GOT3 (cell line): Measurements from ENCODE around the gene MRPL33.

Experiments
- DNase-seq: peaks from one replicate; lab custom pipeline; 2025; ENCODE audit warnings: mixed read lengths; lab: John Stamatoyannopoulos, UW

MRPL33 gene

GRCh38 chr2:27771548-27772335 is at the start of gene MRPL33:
Gene MRPL33 (plus strand): TSS chr2:27771719. CDS start chr2:27771778, 59 bp downstream.
- peak; percentile 62 for DNase-seq

DNA sequence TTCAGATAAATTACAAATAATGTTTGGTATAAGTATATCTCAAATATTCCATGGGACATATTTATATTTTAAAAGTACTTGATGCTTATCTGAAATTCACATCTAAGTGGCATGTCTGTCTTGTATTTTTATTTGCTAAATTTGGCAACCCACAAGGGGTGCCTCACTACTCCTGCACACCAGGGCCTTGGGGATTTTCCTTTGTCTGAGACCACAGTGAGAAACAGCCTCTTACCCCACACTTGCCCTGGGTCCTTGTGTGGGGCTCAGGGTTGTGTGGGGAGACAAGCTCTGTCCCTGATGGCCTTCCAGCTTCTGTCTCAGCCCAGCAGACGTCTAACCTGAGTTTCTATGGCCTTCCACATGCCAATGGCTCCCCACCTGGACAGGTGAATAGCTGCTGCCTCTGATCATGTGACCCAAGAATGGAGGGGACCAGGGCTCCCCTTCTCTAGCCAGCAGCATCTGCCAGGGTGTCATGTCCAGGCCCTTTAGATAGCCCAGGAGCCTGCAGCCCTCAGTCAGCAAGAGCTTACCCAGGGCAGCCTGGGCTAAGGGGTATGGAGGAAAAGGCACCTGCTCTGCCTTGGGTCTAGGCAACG is 49.5 kb upstream of the MRPL33 start:
- DNase-seq, result no peak

DNA sequence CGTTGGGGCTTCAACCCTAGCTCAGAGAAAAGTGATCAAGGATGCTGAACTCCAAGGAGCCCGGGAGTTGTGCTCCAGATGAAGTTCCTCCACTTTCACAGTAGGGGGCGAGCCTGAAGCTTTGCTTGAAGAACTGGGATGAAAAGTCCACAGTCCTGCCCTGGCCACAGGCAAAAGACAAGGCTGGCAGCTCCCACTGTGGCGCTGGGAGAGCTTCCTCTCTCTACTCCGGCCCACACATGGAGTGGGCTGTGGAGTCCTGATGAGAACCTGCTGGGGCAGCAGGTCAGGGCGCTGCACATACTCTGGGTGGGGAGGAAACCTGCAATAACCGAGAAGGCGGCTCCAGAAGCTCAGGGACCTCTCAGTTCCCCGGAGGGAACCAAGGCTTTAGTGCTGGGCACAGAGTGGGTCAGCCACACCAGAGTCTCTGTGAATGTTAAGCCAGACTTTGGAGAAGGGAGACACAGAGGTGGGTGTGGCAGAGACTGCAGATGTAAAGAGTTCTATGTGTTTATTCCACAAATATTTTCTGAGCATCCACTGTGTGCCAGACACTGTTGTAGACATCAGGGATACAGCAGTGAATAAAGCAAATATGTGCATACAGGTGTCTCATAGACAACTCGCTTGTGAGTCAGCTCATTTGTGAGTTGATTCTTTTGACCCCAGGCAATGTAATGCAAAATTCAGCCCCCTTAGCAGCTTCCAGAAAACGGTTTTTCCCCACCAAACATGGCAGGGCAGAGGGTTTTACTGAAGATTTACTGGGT is 48.0 kb upstream of the MRPL33 start:
- no peak for DNase-seq

- no peak for DNase-seq
Measured at GRCh38 chr2:27724191-27724590, 47.3 kb upstream of the MRPL33 start.

DNA sequence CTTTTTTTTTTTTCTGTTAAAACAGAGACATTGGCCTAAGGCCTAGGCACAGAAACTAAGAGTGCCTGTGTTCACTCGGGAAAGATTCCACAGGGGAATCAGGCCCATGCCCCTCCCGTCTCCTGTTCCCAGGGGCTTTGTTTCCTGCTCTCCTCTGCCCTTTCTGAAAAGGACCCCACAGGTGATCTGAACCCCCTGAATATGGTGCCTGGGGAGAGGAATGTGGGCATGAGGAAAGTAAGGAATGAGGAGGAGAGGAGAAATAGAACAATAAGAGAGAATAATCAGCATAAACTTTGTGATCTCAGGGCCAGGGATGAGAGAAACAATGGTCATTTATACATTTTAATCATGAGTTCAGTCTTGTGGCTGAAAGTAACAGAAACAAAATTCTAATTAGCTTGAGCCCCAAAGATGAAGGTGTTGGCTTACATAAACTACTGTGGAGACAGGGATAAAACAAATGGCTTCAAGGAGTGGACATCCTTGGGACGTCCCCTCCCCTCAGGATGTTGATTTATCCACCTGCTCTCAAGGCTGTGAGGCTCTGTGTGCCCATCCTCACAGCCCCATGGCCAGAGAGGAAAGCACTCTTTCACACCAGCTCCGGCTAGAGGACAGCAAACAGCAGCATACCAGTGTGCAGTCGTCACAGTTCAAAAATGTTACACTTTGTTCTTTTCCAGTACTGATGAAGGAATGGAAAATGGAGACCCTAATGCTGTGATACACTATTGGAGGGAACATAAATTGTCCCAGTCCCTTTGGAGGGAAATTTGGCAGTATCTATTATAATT is 46.4 kb upstream of the MRPL33 start:
- no peak for DNase-seq

GRCh38 chr2:27727257-27727656 is 44.3 kb upstream of the MRPL33 start:
- no peak for DNase-seq

- DNase-seq, result no peak
Measured at GRCh38 chr2:27728081-27728858, 43.2 kb upstream of the MRPL33 start.

- DNase-seq, result no peak
Measured at GRCh38 chr2:27729198-27729597, 42.3 kb upstream of the MRPL33 start.

GRCh38 chr2:27729614-27730013 is 41.9 kb upstream of the MRPL33 start:
- DNase-seq, result no peak

GRCh38 chr2:27730261-27730662 is 41.3 kb upstream of the MRPL33 start:
- no peak for DNase-seq

GRCh38 chr2:27730980-27731691 is 40.4 kb upstream of the MRPL33 start:
- DNase-seq, result no peak

GRCh38 chr2:27734305-27734704 is 37.2 kb upstream of the MRPL33 start:
- DNase-seq, result no peak

DNA sequence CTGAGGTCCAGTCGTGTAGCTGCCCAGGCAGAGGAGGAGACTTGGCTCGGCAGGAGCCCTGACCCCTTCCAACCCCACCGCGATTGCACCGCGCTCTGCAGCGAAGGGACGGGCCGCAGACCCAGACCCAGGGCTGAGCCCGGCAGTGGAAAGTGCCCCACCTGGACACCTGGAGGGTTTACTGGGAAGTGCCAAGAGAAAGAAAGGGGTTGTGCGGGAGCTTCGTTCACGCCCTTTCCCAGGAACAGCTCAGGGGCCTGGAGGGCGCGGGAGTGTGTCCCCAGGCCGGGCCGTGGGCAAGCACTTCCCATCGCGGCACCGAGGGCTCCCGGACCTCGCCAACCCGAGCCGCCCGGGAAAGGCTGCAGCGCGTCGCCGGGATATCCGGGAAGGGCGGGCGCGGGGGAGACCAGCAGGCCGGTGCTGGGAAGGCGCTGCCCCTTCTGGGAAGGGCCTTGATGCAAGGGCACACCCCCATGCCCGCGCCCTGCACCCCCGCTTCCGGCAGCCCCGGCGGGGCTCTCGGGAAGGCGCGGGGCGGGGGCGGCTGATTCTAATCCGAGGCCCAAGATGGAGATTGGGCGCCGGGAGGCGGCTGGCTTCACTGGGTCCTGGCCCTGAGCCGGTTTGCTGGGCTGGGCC is 36.1 kb upstream of the MRPL33 start:
- peak; percentile 43 for DNase-seq

DNA sequence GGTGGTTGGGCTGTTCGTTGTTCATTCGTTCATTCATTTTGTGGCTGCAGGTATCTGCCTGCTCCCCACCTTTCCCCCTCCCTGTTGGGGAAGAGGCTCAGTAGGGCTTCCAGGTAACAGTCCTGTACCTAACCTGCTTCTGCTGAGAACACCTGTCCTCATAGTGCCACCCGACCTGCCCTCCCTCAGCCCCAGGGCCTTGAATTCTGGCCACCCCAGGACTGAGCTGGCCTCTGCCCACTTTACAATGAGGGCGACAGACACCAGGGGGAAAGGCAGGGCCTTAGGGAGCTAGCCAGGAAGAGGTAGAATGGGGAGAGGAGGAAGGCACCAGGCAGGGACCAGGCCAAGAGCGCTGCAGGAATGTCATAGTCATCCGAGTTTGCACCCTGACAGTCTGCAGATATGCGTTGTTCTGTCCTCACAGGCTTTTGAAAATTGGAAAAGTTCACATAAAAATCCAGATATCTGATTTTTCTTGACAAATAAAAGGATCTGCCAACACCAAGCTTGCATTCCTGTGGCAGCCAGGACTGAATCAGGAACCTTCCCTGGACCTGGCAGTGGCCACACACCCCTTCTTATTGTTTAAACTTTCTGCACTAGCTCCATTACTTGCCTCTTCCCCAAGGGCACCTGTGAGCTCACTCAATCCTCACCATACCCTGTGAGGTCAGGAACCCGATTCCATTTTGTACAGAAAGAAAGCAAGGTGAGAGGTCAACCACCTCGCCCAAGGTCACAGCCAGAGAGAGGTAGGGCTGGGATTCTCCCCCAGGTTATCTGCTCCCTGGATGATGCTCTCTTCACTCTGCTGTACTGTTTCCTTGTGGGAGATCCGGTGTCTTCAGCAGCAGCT is 35.3 kb upstream of the MRPL33 start:
- no peak for DNase-seq

- DNase-seq, result no peak
Measured at GRCh38 chr2:27736890-27737204, 34.7 kb upstream of the MRPL33 start.

DNA sequence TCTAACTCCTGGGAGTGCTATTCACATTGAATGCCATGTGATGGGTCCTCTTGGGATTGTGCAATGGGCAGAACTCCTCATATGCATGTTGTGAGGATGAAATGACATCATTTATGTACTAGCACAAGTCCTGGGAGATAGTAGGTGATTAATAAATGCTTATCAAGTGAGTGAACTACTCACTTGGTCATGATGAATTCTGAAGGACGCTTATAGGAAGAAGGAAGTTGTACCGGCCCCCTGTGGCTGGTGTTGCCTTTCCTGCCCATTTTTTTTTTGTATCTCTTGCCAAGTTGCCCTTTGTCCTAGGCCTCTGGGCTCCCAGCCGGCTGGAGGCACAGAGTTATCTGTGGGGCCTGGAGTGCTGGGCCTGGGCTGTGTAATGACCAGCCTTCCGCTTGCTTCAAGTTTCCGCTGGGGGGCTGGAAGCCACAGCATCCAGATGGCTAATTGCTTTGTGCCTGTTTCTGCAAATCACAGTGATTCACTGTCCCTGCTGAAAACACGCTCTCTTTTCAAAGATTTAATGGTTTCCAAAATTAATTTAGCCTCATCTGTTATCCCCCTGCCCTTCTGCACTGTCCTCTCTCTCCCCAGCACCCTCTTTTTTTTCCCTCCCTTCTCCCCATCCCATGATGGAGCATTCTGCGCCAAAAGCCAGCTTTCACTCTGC is 33.7 kb upstream of the MRPL33 start:
- DNase-seq, result no peak

DNA sequence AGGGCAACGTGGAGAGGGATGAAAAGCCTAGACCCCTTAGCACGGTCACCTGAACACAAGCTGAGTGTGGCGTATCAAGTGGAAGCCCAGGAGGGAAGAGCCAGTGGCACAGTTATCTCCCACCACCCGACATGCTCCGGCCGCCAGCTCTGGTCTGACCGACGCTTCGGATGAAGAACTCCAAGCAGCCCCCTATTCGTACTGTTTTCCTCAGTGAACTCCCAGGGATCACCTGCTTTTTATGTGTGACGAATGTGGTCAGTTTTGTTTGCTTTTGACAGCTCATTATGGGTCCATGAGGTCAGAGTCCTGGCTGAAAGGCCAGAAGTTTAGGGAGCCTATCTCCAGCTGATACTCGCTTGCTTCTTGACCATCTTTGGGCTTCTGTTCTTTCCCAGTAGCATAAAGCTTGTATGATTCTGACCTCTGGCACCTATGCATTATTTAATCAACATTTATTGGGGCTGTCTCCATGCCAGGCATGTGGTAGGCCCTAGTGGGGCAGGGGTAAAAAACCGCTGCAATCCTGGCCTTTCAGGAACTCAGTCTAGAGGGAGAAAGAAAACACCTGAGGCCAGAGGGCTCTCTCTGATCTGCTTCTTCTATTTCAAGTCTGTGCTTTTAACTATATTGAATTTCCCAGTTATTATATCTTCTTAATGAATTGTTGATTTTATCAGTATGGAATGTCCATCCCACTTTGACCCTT is 33.0 kb upstream of the MRPL33 start:
- no peak for DNase-seq

GRCh38 chr2:27739058-27739373 is 32.5 kb upstream of the MRPL33 start:
- DNase-seq, result no peak
